Activated naive CD8-positive, alpha-beta T cell treated with anti-CD3 and anti-CD28 coated beads, Interleukin-2, amount 50 U/mL, for 16 hours (primary cell): ENCODE data around the gene ARID1B.

Source experiments
- DNase-seq: peaks from one replicate; pipeline ENCODE4 v3.0.0-alpha.2; 2020; ENCODE audit warnings: low read depth, low spot score

ARID1B gene

GRCh38 chr6:157174731-157175130, 397.6 kb downstream of the ARID1B start:
- no peak for DNase-seq

- DNase-seq, result no peak
These were observed 400.7 kb downstream of the ARID1B start for GRCh38 chr6:157177731-157178336.

GRCh38 chr6:157181649-157182048, 404.5 kb downstream of the ARID1B start:
- no peak for DNase-seq

GRCh38 chr6:157182503-157183264, 405.5 kb downstream of the ARID1B start:
- DNase-seq, result no peak

GRCh38 chr6:157184202-157185015, 407.2 kb downstream of the ARID1B start:
- peak; percentile 16 for DNase-seq

GRCh38 chr6:157185171-157185570, 408.0 kb downstream of the ARID1B start:
- DNase-seq, result no peak

- DNase-seq, result no peak
These were observed 408.8 kb downstream of the ARID1B start for GRCh38 chr6:157185986-157186385.

- no peak for DNase-seq
These were observed 409.6 kb downstream of the ARID1B start for GRCh38 chr6:157186785-157187181.

GRCh38 chr6:157187182-157188083, 410.3 kb downstream of the ARID1B start:
- no peak for DNase-seq

GRCh38 chr6:157188213-157188612, 411.0 kb downstream of the ARID1B start:
- DNase-seq, result no peak

- no peak for DNase-seq
These were observed 416.3 kb downstream of the ARID1B start for GRCh38 chr6:157193443-157193996.

GRCh38 chr6:157194110-157194509, 416.9 kb downstream of the ARID1B start:
- DNase-seq, result no peak

- no peak for DNase-seq
These were observed 417.5 kb downstream of the ARID1B start for GRCh38 chr6:157194643-157195042.

GRCh38 chr6:157196391-157196790, 419.2 kb downstream of the ARID1B start:
- no peak for DNase-seq

GRCh38 chr6:157198425-157199279, 421.5 kb downstream of the ARID1B start:
- no peak for DNase-seq

GRCh38 chr6:157200117-157200516, 422.9 kb downstream of the ARID1B start:
- no peak for DNase-seq

- DNase-seq, result no peak
These were observed 423.4 kb downstream of the ARID1B start for GRCh38 chr6:157200611-157201010.

- DNase-seq, result no peak
These were observed 423.9 kb downstream of the ARID1B start for GRCh38 chr6:157201083-157201482.

GRCh38 chr6:157203312-157203744, 426.1 kb downstream of the ARID1B start:
- DNase-seq, result no peak

- no peak for DNase-seq
These were observed 426.6 kb downstream of the ARID1B start for GRCh38 chr6:157203764-157204163.
